Small intestine (tissue), 7 donors: ENCODE data around the gene TCF23. TPM values are rescaled to one million over a fixed set of nuclear protein-coding genes. Genes with fewer than 3 reads are reported as not detected.

ENCODE experiments used
- DNase-seq, 2 donors: peaks; one replicate each; pipeline versions ENCODE4 v3.0.0 to v3.0.0-alpha.2; 2013
- FAIRE-seq: peaks from 2 replicates; lab custom pipeline; 2012; peaks lifted over from hg19 to GRCh38; lab: Jason Lieb, UNC
- H3K27ac ChIP-seq, 3 donors: one replicate each; pipeline ENCODE4 v1.5.1; 2013; ENCODE audit warnings: low read length in 2 of 3, mild to moderate bottlenecking in 2 of 3, control low read depth in 1 of 3, inconsistent platforms in 1 of 3, low read depth in 1 of 3, moderate library complexity in 1 of 3
- H3K27me3 ChIP-seq, 3 donors: one replicate each; pipeline ENCODE4 v1.6.1; 2013; ENCODE audit warnings: low read length in 3 of 3, inconsistent platforms in 1 of 3; ENCODE audit not compliant: control insufficient read depth in 3 of 3, insufficient read depth in 3 of 3
- H3K36me3 ChIP-seq, 3 donors: one replicate each; pipeline ENCODE4 v1.6.1; 2013; ENCODE audit warnings: low read length in 3 of 3, inconsistent platforms in 1 of 3, low read depth in 1 of 3, mild to moderate bottlenecking in 1 of 3, moderate library complexity in 1 of 3; ENCODE audit not compliant: control insufficient read depth in 3 of 3, insufficient read depth in 2 of 3
- H3K4me1 ChIP-seq, 3 donors: one replicate each; pipeline ENCODE4 v1.6.1; 2013; ENCODE audit warnings: low read length in 2 of 3, inconsistent platforms in 1 of 3, low read depth in 1 of 3, mild to moderate bottlenecking in 1 of 3, moderate library complexity in 1 of 3; ENCODE audit not compliant: control insufficient read depth in 3 of 3, insufficient read depth in 2 of 3
- H3K4me3 ChIP-seq, 3 donors: one replicate each; pipeline ENCODE4 v1.5.1; 2013; ENCODE audit warnings: low read length in 3 of 3, control low read depth in 1 of 3, inconsistent platforms in 1 of 3, low read depth in 1 of 3, mild to moderate bottlenecking in 1 of 3, moderate library complexity in 1 of 3
- H3K9me3 ChIP-seq, 2 donors: one replicate each; pipeline ENCODE4 v1.6.1; 2013; ENCODE audit warnings: low read depth in 1 of 2, low read length in 1 of 2; ENCODE audit not compliant: control insufficient read depth in 2 of 2, insufficient read depth in 1 of 2
- whole genome bisulfite sequencing, 3 donors: extraction: QIAGEN DNeasy Blood & Tissue Kit; methylation state at CpG; one replicate each; pipeline ENCODE4 v1.1.7; 2013; 5-methylcytosine and 5-hydroxymethylcytosine counted together
- polyA plus RNA-seq, 4 donors: library from polyadenylated mRNA; stranded (reverse) in 3 of 4; unstranded in 1 of 4; fragments of 200-250 nt in 3 of 4; fragments of 120-200 nt in 1 of 4; gene quantifications; one replicate each; pipeline versions ENCODE4 v1.2.1 to v1.2.3, GENCODE V29; 2013
- donor health status: healthy with polysubstance abuse.
- donor health status: control.
- donor health status: control.
- donor health status: Bipolar disorder and iron deficiency.
- donor health status: healthy.

The TCF23 gene
- polyA plus RNA-seq, 4 donors, result 0.03 TPM; not detected in 2

GRCh38 chr2:27133195-27133875 is 15.5 kb upstream of the TCF23 start:
- 24 to 39% (median 30%) methylated on average over 14 of the region's 14 CpGs for WGBS, 3 donors
- FAIRE-seq (no peak), DNase-seq (peak; percentile 26 to 45)
- H3K27me3 ChIP-seq, result no peaks in the 10 kb centered on the region
- peaks cover 3 to 9% (median 7%) of the 10 kb centered on the region in 3 donors for H3K4me1 ChIP-seq
- H3K4me3 ChIP-seq, result peak overlapping the region; percentile 80 to 91 (median 89)
- H3K9me3 ChIP-seq, result no peaks in the 10 kb centered on the region
- H3K36me3 ChIP-seq, result peaks cover 9 to 45% (median 11%) of the 10 kb centered on the region in 3 donors
- peak overlapping the region in 1 of 3 donors; percentile 90 for H3K27ac ChIP-seq

- Histone ChIP-seq H3K27ac (peak within 1 kb of the TSS; percentile 65 to 90 (median 70)), H3K36me3 (peaks cover 9 to 41% (median 11%) of the 10 kb centered on the region in 3 donors), H3K4me1 (peaks cover 3 to 9% (median 7%) of the 10 kb centered on the region in 3 donors), H3K4me3 (peak within 1 kb of the TSS; percentile 80 to 91 (median 89)), H3K9me3 (no peaks in the 10 kb centered on the region), H3K27me3 (no peaks in the 10 kb centered on the region)
- WGBS, 3 donors, result 0 to 1% (median 0%) methylated on average over 83 to 86 of the region's 86 CpGs
- FAIRE-seq, result no peak
- peak; percentile 97 to 98 for DNase-seq
Measured at GRCh38 chr2:27133905-27134780, 14.7 kb upstream of the TCF23 start, which contains the start of gene PREB. Gene PREB (minus strand): TSS chr2:27134636. CDS start chr2:27134421, 215 bp downstream.

DNA sequence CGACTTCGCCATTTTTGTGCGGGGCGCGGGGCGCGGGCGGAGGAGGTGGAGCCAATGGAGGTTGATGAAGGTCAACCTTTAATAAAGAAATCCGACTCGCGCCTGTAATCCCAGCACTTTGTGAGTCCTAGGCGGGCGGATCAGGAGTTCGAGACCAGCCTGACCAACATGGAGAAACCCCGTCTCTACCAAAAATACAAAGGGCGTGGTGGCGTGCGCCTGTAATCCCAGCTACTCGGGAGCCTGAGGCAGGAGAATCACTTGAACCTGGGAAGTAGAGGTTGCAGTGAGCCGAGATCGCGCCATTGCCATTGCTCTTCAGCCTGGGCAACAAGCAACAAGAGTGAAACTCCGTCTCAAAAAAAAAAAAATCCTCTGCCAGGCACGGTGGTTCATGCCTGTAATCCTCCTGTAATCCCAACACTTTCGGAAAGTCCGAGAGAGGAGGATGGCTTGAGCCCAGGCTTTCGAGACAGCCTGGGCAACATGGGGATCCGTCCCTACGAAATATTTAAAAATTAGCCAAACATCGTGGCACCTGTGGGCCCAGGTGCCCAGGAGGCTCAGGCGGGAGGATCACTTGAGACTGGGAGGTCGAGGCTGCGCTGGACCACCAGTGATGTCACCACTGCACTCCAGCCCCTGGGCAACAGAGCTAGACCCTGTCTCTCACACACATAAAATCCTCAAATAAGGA is 13.9 kb upstream of the TCF23 start:
- peak overlapping the region in 1 of 3 donors; percentile 21 for H3K4me3 ChIP-seq
- H3K9me3 ChIP-seq, result no peaks in the 10 kb centered on the region
- H3K4me1 ChIP-seq, result peaks cover 3 to 9% (median 7%) of the 10 kb centered on the region in 3 donors
- no peaks in the 10 kb centered on the region for H3K27me3 ChIP-seq
- no peak for FAIRE-seq
- DNase-seq, result no peak
- no peak overlapping the region for H3K27ac ChIP-seq
- peaks cover 9 to 33% (median 9%) of the 10 kb centered on the region in 3 donors for H3K36me3 ChIP-seq
- 48 to 54% (median 50%) methylated on average over 33 of the region's 33 CpGs for WGBS, 3 donors

DNA sequence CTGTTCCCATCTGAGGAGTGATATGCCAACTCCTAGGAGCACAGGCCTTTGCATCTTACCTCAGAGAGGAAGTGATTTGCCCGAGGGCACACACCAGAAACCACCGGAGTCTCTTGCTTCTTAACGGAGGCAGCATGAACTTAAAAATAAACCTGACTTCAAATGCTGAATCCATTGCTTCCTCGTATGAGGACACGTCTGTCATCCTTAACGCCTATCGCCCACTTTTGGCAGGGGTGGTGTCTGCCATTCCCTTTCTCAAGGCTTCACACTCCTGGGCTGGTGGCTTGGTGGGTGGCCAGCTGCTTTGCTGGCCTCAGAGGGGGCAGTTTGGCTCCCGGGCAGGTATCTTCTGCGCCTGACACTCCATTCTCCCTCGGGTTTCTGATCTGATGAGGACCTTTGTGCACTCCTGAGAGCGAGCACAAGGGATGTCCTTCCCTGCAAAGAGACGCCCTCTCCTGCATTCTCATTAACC is 13.3 kb upstream of the TCF23 start:
- Histone ChIP-seq H3K27me3 (no peaks in the 10 kb centered on the region), H3K27ac (no peak overlapping the region), H3K9me3 (no peaks in the 10 kb centered on the region), H3K4me3 (no peak overlapping the region), H3K4me1 (peaks cover 3 to 9% (median 7%) of the 10 kb centered on the region in 3 donors), H3K36me3 (peaks cover 5 to 27% (median 9%) of the 10 kb centered on the region in 3 donors)
- WGBS, 3 donors, result 82 to 84% (median 83%) methylated on average over 12 of the region's 12 CpGs
- DNase-seq, result no peak
- FAIRE-seq, result no peak

GRCh38 chr2:27136751-27137150 is 12.1 kb upstream of the TCF23 start:
- Histone ChIP-seq H3K36me3 (peaks cover 0 to 15% (median 6%) of the 10 kb centered on the region in 3 donors), H3K27me3 (no peaks in the 10 kb centered on the region), H3K4me3 (no peak overlapping the region), H3K27ac (no peak overlapping the region), H3K4me1 (peaks cover 3 to 9% (median 7%) of the 10 kb centered on the region in 3 donors), H3K9me3 (no peaks in the 10 kb centered on the region)
- no peak for FAIRE-seq
- no peak for DNase-seq
- 88 to 91% (median 91%) methylated on average over 7 of the region's 7 CpGs for WGBS, 3 donors

GRCh38 chr2:27137322-27137935 is 11.4 kb upstream of the TCF23 start:
- H3K9me3 ChIP-seq, result no peaks in the 10 kb centered on the region
- no peaks in the 10 kb centered on the region for H3K27me3 ChIP-seq
- no peak for DNase-seq
- H3K4me3 ChIP-seq, result no peak overlapping the region
- WGBS, 3 donors, result 91 to 93% (median 92%) methylated on average over 19 to 21 of the region's 21 CpGs
- no peak for FAIRE-seq
- no peak overlapping the region for H3K27ac ChIP-seq
- H3K36me3 ChIP-seq, result peaks cover 0 to 8% (median 0%) of the 10 kb centered on the region in 3 donors
- peaks cover 3 to 9% (median 7%) of the 10 kb centered on the region in 3 donors for H3K4me1 ChIP-seq

GRCh38 chr2:27138111-27138510 is 10.7 kb upstream of the TCF23 start:
- FAIRE-seq, result no peak
- no peak overlapping the region for H3K4me3 ChIP-seq
- no peak for DNase-seq
- no peak overlapping the region for H3K27ac ChIP-seq
- no peaks in the 10 kb centered on the region for H3K27me3 ChIP-seq
- peaks cover 0 to 2% (median 0%) of the 10 kb centered on the region in 3 donors for H3K36me3 ChIP-seq
- 78 to 88% (median 85%) methylated on average over 7 of the region's 7 CpGs for WGBS, 3 donors
- H3K9me3 ChIP-seq, result no peaks in the 10 kb centered on the region
- peaks cover 2 to 5% (median 5%) of the 10 kb centered on the region in 3 donors for H3K4me1 ChIP-seq
